ENCODE results near the gene PIH1D2.

The PIH1D2 gene

DNA sequence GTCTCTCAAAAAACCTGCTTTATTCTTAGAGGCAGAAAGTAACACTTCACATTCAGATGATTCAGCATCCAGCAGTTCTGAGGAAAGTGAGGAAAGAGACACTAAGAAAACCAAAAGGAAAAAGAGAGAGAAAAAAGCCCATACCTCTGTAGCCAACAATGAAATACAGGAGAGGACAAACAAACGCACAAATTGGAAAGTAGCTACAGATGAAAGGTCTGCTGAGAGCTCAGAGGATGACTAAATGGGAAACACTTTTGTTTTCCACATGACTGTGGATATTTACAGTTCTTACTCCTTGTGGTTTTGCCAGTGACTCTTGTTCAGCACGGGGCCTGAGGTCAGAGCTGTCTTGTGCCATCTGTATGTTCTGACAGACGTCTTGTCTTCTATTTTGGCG is 8.9 kb upstream of the PIH1D2 start:
- Histone ChIP-seq H3K4me3 (ENCODE audit: low read depth in 1 of 2, low read length in 2 of 2) (no peak overlapping the region), H3K27me3 (ENCODE audit: insufficient read depth, low read length, poor library complexity) (no peaks in the 10 kb centered on the region), H4K20me1 (ENCODE audit: insufficient read depth, low read length) (no peaks in the 10 kb centered on the region), H3K4me1 (ENCODE audit: insufficient read depth, low read length) (peaks cover 25% of the 10 kb centered on the region), H2AFZ (ENCODE audit: low read depth, low read length) (no peak overlapping the region), H3K9me3 (ENCODE audit: insufficient read depth, low read length, severe bottlenecking) (no peaks in the 10 kb centered on the region), H3K4me2 (ENCODE audit: insufficient read depth, low read length) (no peak overlapping the region), H3K79me2 (ENCODE audit: insufficient read depth, low read length) (peaks cover 43% of the 10 kb centered on the region), H3K27ac (ENCODE audit: low read length) (no peak overlapping the region), H3K36me3 (ENCODE audit: insufficient read depth, low read length) (peaks cover 83% of the 10 kb centered on the region), H3K9ac (ENCODE audit: low read depth, low read length) (no peak overlapping the region)
- DNase-seq (no peak), ATAC-seq (ENCODE audit: insufficient read depth, low read depth) (no peak)
- no peak for TF ChIP-seq EZH2 (IDR thresholded peaks at IDR 0.05; ENCODE audit: borderline replicate concordance, low read depth, low read length, severe bottlenecking)
- TF ChIP-seq, protein P1, sequence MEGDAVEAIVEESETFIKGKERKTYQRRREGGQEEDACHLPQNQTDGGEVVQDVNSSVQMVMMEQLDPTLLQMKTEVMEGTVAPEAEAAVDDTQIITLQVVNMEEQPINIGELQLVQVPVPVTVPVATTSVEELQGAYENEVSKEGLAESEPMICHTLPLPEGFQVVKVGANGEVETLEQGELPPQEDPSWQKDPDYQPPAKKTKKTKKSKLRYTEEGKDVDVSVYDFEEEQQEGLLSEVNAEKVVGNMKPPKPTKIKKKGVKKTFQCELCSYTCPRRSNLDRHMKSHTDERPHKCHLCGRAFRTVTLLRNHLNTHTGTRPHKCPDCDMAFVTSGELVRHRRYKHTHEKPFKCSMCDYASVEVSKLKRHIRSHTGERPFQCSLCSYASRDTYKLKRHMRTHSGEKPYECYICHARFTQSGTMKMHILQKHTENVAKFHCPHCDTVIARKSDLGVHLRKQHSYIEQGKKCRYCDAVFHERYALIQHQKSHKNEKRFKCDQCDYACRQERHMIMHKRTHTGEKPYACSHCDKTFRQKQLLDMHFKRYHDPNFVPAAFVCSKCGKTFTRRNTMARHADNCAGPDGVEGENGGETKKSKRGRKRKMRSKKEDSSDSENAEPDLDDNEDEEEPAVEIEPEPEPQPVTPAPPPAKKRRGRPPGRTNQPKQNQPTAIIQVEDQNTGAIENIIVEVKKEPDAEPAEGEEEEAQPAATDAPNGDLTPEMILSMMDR (IDR thresholded peaks at IDR 0.05; ENCODE audit: borderline replicate concordance, extremely low read depth, low read length, poor library complexity, severe bottlenecking), result no peak

DNA sequence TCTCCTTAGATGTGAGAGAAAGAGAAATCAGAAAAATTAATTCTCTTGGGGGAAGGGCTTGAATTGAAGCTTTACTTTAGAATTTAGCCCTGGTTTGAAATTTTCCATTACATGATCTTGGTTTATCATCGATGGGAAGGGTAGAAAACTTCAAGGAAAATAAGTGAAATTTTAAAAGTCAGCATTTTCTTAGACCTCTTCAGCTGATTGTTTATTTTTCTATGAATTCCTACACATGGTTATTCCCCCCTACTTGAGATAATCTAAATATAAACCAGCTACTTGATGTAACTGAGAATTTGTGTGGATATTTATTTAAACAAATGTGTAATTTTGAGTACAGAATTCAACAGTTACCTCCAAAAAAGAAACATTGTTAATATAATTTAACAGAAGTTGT is 10.9 kb downstream of the PIH1D2 start:
- Histone ChIP-seq H3K27ac (ENCODE audit: low read length) (no peak overlapping the region), H3K9me3 (ENCODE audit: insufficient read depth, low read length, severe bottlenecking) (no peaks in the 10 kb centered on the region), H2AFZ (ENCODE audit: low read depth, low read length) (no peak overlapping the region), H3K9ac (ENCODE audit: low read depth, low read length) (no peak overlapping the region), H3K36me3 (ENCODE audit: insufficient read depth, low read length) (peaks cover 51% of the 10 kb centered on the region), H3K27me3 (ENCODE audit: insufficient read depth, low read length, poor library complexity) (no peaks in the 10 kb centered on the region), H4K20me1 (ENCODE audit: insufficient read depth, low read length) (no peaks in the 10 kb centered on the region), H3K4me2 (ENCODE audit: insufficient read depth, low read length) (no peak overlapping the region), H3K4me1 (ENCODE audit: insufficient read depth, low read length) (no peaks in the 10 kb centered on the region), H3K4me3 (ENCODE audit: low read depth in 1 of 2, low read length in 2 of 2) (no peak overlapping the region), H3K79me2 (ENCODE audit: insufficient read depth, low read length) (no peaks in the 10 kb centered on the region)
- no peak for ATAC-seq (ENCODE audit: insufficient read depth, low read depth)
- DNase-seq, result no peak
- TF ChIP-seq, protein P1 (IDR thresholded peaks at IDR 0.05; ENCODE audit: borderline replicate concordance, extremely low read depth, low read length, poor library complexity, severe bottlenecking), result no peak
- TF ChIP-seq EZH2 (IDR thresholded peaks at IDR 0.05; ENCODE audit: borderline replicate concordance, low read depth, low read length, severe bottlenecking), result no peak

DNA sequence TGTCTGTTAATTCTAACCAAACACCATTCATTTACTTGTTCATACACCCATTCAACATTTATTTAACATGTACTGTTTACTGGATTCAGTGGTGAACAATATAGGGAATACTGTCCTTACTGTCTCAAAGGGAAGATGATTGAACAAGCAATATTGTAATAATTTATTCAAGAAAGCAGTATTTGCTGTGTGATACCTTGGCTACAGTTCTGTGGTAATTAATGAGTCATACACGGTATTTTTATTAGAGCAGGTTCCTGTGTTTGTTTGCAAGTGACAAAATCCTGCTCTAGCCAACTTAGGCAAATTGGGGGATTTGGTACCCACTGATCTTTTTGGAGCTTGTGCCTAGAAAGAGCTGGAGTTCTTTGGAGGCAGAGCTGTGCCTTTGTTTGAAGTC is 15.7 kb downstream of the PIH1D2 start:
- Histone ChIP-seq H3K4me3 (ENCODE audit: low read depth in 1 of 2, low read length in 2 of 2) (no peak overlapping the region), H3K9me3 (ENCODE audit: insufficient read depth, low read length, severe bottlenecking) (no peaks in the 10 kb centered on the region), H3K9ac (ENCODE audit: low read depth, low read length) (no peak overlapping the region), H3K36me3 (ENCODE audit: insufficient read depth, low read length) (peaks cover 79% of the 10 kb centered on the region), H3K27me3 (ENCODE audit: insufficient read depth, low read length, poor library complexity) (no peaks in the 10 kb centered on the region), H3K27ac (ENCODE audit: low read length) (no peak overlapping the region), H3K79me2 (ENCODE audit: insufficient read depth, low read length) (no peaks in the 10 kb centered on the region), H4K20me1 (ENCODE audit: insufficient read depth, low read length) (no peaks in the 10 kb centered on the region), H2AFZ (ENCODE audit: low read depth, low read length) (no peak overlapping the region), H3K4me1 (ENCODE audit: insufficient read depth, low read length) (no peaks in the 10 kb centered on the region), H3K4me2 (ENCODE audit: insufficient read depth, low read length) (no peak overlapping the region)
- DNase-seq (no peak), ATAC-seq (ENCODE audit: insufficient read depth, low read depth) (no peak)
- TF ChIP-seq EZH2 (IDR thresholded peaks at IDR 0.05; ENCODE audit: borderline replicate concordance, low read depth, low read length, severe bottlenecking), result no peak
- TF ChIP-seq, protein P1 (IDR thresholded peaks at IDR 0.05; ENCODE audit: borderline replicate concordance, extremely low read depth, low read length, poor library complexity, severe bottlenecking), result no peak

DNA sequence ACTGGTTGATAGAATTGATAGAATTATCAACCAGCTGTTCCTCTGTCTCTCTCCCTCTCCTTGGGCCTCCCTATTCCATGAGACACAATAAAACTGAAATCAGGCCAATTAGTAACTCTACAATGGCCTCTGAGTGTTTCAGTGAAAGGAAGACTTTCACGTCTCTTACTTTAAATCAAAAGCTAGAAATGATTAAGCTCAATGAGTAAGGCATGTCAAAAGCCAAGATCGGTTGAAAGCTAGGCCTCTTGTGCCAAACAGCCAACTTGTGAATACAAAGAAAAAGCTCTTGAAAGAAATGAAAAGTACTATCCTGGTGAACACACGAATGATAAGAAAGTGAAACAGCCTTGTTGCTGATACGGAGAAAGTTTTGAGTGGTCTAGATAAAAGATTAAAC is 16.6 kb downstream of the PIH1D2 start:
- H3K4me3 ChIP-seq (ENCODE audit: low read depth in 1 of 2, low read length in 2 of 2), result no peak overlapping the region
- H3K4me2 ChIP-seq (ENCODE audit: insufficient read depth, low read length), result no peak overlapping the region
- TF ChIP-seq EZH2 (IDR thresholded peaks at IDR 0.05; ENCODE audit: borderline replicate concordance, low read depth, low read length, severe bottlenecking), result no peak
- TF ChIP-seq, protein P1 (IDR thresholded peaks at IDR 0.05; ENCODE audit: borderline replicate concordance, extremely low read depth, low read length, poor library complexity, severe bottlenecking), result no peak
- DNase-seq (no peak), ATAC-seq (ENCODE audit: insufficient read depth, low read depth) (no peak)
- H3K9ac ChIP-seq (ENCODE audit: low read depth, low read length), result no peak overlapping the region
- H2AFZ ChIP-seq (ENCODE audit: low read depth, low read length), result no peak overlapping the region
- H3K27ac ChIP-seq (ENCODE audit: low read length), result no peak overlapping the region
- peaks cover 79% of the 10 kb centered on the region for H3K36me3 ChIP-seq (ENCODE audit: insufficient read depth, low read length)
- H3K79me2 ChIP-seq (ENCODE audit: insufficient read depth, low read length), result no peaks in the 10 kb centered on the region
- H3K27me3 ChIP-seq (ENCODE audit: insufficient read depth, low read length, poor library complexity), result no peaks in the 10 kb centered on the region
- H3K4me1 ChIP-seq (ENCODE audit: insufficient read depth, low read length), result no peaks in the 10 kb centered on the region
- H3K9me3 ChIP-seq (ENCODE audit: insufficient read depth, low read length, severe bottlenecking), result no peaks in the 10 kb centered on the region
- H4K20me1 ChIP-seq (ENCODE audit: insufficient read depth, low read length), result no peaks in the 10 kb centered on the region

Measured in DND-41 (cell line).